ENCODE data around the gene ADARB1.

The ADARB1 gene

GRCh38 chr21:45076245-45076711, 1.9 kb downstream of the ADARB1 start:
- DNase-seq, result peak; percentile 43

- DNase-seq, result no peak
These were observed 4.0 kb downstream of the ADARB1 start for GRCh38 chr21:45078371-45078770.

DNA sequence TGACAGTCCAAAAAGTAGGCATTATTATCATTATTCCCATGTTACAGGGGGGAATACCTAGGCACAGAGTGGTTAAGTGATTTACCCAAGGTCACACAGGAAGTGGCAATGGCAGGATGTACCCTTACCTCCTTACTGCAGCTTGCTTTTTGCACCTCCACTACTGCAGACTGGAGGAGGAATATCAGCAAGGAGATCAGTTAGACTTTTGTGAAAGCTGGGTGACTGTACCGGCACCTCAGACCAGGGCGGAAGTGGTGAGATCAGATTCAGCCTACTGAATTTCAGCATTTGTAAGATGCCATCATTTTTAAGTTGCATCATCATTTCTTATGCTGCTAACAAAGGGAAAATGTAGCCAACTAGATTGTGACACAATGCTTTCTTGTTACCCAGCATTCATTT, 4.5 kb downstream of the ADARB1 start:
- peak; percentile 31 for DNase-seq

- DNase-seq, result no peak
These were observed 5.0 kb downstream of the ADARB1 start for GRCh38 chr21:45079351-45079750.

- DNase-seq, result no peak
These were observed 5.9 kb downstream of the ADARB1 start for GRCh38 chr21:45080232-45080631.

GRCh38 chr21:45080639-45081414, 6.4 kb downstream of the ADARB1 start:
- DNase-seq, result peak; percentile 48

GRCh38 chr21:45081636-45082035, 7.3 kb downstream of the ADARB1 start:
- no peak for DNase-seq

DNA sequence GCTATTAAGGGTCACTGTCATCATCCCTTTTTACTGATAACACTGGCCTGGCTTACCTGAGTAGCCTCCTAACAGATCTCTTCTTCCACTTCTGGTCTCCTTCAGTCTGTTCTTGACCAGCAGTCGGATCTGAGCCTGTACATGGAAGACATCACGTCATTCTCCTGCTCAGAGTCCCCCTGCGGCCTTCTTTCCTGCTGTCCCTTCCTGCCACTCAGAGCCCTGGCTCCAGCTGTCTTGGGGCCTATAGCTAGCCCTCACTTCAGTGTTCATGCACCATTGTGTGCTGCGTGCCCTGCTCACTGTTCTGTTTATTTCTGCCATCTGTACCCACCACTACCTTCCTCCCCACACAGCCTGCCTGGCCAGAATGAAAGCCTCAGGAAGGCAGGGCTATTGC, 8.4 kb downstream of the ADARB1 start:
- DNase-seq, result no peak

- no peak for DNase-seq
These were observed 9.7 kb downstream of the ADARB1 start for GRCh38 chr21:45084121-45084520.

DNA sequence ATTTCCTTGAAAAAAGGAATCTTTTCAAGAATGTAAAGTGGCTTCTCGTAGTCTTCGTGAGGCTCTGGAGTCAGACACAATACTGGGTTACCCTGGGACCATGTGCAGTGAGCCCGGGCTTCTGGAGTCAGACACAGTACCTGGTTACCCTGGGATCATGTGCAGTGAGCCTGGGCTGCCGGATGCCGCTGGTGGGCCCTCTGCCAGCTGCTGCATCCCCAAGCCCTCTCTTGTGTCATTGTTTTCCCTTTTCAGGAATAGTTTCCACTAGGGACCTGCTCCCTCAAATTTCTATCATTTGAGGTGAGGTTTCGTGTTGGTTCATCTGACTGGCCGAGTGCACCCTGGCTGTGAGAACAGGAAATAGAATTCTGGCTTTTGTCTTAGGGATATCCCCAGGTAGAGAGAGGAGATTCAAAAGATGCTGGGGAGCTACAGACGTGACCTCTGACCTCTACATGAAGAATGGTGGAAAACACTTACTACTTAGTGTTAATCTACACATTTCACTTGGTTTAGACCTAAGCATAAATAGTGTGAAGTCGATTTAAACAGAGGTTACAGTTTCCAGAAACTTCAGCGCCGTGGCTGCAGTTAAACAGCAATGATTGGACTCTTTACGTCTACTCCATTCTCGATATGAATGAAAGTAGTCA, 10.6 kb downstream of the ADARB1 start:
- DNase-seq, result no peak

GRCh38 chr21:45085700-45086099, 11.3 kb downstream of the ADARB1 start:
- DNase-seq, result no peak

- DNase-seq, result no peak
These were observed 12.1 kb downstream of the ADARB1 start for GRCh38 chr21:45086337-45086958.

DNA sequence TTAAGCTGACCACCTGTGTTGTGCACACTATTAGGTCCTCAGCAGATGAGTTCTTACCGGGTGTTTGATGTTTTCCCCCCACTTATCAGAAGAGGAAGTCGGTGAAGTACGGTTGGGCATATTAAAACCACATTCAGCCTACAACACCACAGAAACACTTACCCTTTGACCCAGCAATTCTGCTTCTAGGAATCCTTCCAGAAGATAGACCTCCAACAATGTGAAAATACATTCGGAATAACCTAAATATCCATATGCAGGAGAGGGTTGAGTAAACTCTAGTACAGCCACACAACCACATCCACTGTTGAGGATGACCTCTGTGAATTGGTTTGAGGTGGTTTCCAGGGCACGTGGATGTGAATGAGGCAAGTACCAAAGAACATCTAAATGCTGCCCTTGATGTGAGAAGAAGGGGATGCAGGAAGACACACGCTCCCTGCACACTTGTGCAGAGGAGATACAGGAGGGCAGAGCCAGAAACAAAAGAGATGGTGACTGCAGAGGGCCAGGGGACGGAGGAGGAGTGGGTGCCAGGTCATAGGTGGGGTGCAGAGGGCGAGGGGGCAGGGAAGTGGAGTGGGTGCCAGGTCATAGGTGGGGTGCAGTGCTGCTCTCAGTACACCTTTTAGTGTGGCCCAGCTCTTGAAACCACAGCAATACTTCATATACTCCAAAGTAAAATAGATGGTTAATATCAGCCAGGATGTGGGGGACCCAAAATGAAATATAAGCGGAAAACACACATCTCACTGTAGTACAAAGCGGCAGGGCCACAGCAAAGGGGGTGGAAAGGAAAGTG, 12.8 kb downstream of the ADARB1 start:
- no peak for DNase-seq

- DNase-seq, result no peak
These were observed 13.7 kb downstream of the ADARB1 start for GRCh38 chr21:45088116-45088515.

DNA sequence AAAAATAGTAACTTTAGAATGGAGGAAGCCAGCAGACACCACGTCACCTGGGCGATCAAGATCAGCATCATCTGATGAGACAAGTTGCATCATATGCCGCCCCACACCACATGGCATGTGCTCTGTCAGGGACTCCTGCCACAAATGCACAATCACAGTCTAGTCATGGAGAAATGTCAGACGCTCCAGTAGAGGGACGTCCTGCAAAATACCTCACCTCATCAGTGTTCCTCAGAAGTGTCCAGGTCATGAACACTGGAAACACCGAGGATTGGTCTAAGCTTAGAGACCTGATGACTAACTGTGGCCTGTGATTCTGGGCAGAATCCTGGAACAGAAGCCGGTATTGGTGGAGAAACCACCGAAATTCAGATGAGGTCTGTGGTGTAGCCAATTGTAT, 14.3 kb downstream of the ADARB1 start:
- no peak for DNase-seq

DNA sequence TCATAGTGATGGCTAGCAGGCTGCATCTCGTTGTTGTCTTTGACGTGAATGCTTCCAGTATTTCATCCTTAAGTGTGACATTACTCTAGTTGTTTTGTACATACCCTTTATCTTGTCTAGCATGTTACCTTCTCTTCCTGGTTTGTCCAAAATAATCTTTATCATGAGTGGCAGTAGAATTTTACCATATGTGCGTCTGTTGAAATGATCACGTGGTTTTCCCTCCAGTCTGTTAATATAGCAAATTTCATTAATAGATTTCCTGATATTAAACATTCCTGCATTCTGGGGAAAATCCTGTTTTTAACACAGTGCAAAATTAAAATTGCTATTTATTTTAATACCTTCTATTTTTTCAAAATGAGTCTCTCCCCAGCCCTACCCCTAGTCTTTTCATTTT, 15.6 kb downstream of the ADARB1 start:
- DNase-seq, result no peak

- DNase-seq, result no peak
These were observed 16.6 kb downstream of the ADARB1 start for GRCh38 chr21:45090966-45091365.

DNA sequence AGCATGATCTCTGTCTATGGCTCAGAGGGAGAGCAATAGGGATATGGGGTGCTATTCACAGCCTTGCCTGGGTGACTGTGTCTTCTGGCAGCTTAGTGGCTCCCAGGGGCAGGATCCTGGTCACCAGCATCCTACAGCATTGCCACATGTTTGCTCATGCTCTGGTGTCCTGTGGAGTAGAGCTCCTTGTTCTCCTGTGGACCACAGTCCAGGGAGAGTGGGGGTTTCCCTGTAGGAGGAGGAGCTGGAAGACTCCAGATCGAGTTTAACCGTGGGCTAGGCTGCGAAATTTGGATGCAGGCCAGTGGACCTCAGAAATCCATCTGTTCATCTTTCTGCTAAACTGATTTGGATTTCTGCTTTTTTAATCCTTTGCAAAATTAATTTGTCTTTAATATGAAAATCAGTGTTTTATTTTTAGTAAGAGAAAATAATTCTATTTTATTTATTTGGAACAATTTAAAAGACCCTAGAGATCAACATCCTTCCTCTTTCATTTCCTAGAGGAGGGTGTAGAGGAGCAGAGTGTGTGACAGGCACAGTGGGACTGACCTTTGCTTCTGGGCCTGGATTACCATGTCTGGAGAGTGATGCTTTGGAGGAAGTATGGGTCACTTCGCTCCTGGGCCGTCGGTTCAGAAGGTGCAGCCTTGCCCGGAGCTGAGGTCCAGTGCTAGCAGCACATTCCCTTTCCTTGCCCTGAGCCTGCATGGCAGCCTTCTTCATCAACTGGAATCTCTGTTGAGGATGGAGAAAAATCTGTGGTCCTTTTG, 17.4 kb downstream of the ADARB1 start:
- peak; percentile 41 for DNase-seq

DNA sequence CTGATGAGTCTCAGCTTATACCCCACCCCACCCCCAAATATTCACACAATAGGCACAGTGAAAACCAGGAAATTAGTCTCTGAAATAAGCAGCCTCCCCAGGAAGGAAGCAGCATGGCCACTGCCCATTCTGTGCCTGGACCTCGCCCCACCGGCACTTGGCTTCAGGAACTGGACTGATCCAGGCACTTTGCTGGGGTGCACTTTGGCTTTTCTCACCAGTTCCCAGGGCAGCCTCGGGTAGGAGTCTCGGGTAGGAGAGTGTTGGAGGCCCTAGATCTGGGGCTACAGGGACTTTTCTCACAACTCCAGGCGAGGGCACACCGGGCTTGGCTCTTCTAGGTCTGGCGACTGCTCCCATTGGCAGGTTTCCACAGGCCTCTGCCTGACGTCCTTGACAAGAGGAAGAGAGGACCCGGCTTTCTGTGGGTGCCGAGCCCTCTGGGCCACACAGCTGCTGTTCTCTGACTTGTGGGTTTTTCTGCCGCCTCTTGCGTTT, 18.7 kb downstream of the ADARB1 start:
- no peak for DNase-seq

DNA sequence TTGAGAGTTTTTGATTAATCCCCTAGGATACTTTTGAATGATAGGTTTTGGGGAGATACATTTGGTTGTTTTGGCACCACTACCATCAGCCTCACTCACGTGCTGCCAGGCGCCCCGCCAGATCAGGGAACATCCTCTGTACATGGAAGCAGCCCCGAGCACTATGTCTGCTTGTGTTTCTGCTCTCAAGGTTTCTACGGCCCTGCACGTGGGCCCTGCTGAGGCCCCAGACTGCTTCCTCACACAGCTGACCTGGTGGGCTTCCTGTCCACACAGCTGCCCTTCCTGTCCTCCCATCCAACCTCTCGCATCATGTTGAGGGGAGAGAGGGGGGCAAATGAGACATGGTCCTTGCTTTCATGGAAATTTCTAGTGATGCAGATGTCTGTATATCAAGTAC, 20.0 kb downstream of the ADARB1 start:
- DNase-seq, result no peak

DNA sequence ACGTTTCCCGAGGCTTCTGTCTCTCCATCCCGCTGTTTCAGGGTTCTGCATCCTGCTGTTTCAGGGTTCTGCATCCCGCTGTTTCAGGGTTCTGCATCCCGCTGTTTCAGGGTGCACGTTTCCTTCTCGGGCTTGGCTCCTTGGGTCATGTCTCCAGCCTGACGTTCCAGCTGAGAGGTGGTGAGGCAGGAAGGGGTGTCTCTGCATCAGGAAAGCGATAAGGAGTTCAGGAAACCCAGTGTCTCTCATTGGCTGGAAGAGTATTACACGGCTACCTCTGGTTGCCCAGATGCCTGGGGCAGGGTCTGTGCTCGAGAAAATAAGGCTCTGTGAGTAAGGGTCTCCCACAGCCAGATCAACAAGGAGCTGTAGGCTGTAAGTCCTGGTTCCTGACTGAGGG, 21.1 kb downstream of the ADARB1 start:
- DNase-seq, result no peak

DNA sequence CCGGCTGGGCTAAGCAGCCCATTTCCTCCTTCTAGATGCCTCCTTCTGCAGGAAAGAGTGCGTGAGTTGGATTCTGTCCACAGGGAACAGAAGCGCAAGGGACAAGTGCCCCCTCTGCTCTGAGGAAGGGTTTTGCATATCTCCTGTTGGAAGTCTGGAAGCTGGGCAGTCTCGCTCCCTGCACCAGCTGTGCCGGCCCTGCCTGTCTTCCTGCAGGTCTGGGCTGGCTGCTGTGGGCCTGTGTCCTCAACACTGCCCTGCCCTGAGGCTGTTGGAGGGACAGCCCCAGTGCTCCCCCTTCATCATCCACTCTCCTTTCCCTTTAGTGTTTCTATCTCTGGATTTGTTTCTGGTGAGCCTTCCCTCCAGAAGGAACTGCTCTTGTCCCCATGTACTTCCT, 21.8 kb downstream of the ADARB1 start:
- DNase-seq, result no peak
